ENCODE measurements around the gene PLA2G2F. TPM values are rescaled to one million over a fixed set of nuclear protein-coding genes. Genes with fewer than 3 reads are reported as not detected.

PLA2G2F gene
- total RNA-seq, 1 experiment from 2014 or later, result not detected

DNA sequence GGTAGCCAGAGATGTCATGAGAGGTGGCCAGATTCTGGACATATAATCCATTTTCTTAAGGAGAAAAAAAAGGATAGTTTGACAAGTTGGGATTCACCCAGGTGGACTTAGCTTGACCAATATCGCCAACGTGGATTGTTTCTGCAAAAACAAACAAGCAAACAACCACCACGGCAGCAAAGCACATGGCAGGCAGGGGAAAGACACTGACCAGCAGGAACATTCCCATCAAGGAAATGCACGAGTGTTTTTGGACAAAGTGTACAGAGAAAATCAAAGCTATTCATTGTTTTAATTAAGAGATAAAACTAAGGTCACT lies 56.3 kb downstream of the PLA2G2F start:
- TF ChIP-seq ATF1 (CRISPR knock-in tag; IDR thresholded peaks at IDR 0.05), result no peak
- no peak for TF ChIP-seq TP53 (CRISPR knock-in tag; IDR thresholded peaks at IDR 0.05)
- TF ChIP-seq, protein P1, sequence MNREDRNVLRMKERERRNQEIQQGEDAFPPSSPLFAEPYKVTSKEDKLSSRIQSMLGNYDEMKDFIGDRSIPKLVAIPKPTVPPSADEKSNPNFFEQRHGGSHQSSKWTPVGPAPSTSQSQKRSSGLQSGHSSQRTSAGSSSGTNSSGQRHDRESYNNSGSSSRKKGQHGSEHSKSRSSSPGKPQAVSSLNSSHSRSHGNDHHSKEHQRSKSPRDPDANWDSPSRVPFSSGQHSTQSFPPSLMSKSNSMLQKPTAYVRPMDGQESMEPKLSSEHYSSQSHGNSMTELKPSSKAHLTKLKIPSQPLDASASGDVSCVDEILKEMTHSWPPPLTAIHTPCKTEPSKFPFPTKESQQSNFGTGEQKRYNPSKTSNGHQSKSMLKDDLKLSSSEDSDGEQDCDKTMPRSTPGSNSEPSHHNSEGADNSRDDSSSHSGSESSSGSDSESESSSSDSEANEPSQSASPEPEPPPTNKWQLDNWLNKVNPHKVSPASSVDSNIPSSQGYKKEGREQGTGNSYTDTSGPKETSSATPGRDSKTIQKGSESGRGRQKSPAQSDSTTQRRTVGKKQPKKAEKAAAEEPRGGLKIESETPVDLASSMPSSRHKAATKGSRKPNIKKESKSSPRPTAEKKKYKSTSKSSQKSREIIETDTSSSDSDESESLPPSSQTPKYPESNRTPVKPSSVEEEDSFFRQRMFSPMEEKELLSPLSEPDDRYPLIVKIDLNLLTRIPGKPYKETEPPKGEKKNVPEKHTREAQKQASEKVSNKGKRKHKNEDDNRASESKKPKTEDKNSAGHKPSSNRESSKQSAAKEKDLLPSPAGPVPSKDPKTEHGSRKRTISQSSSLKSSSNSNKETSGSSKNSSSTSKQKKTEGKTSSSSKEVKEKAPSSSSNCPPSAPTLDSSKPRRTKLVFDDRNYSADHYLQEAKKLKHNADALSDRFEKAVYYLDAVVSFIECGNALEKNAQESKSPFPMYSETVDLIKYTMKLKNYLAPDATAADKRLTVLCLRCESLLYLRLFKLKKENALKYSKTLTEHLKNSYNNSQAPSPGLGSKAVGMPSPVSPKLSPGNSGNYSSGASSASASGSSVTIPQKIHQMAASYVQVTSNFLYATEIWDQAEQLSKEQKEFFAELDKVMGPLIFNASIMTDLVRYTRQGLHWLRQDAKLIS (CRISPR knock-in tag; IDR thresholded peaks at IDR 0.05; ENCODE audit: borderline replicate concordance), result no peak
- TF ChIP-seq HMGA2 (CRISPR knock-in tag; IDR thresholded peaks at IDR 0.05), result no peak
- no peak for TF ChIP-seq GRHL2 (CRISPR knock-in tag; IDR thresholded peaks at IDR 0.05; ENCODE audit: insufficient replicate concordance, severe bottlenecking)
- TF ChIP-seq, protein P2, sequence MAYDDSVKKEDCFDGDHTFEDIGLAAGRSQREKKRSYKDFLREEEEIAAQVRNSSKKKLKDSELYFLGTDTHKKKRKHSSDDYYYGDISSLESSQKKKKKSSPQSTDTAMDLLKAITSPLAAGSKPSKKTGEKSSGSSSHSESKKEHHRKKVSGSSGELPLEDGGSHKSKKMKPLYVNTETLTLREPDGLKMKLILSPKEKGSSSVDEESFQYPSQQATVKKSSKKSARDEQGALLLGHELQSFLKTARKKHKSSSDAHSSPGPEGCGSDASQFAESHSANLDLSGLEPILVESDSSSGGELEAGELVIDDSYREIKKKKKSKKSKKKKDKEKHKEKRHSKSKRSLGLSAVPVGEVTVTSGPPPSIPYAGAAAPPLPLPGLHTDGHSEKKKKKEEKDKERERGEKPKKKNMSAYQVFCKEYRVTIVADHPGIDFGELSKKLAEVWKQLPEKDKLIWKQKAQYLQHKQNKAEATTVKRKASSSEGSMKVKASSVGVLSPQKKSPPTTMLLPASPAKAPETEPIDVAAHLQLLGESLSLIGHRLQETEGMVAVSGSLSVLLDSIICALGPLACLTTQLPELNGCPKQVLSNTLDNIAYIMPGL (CRISPR knock-in tag; IDR thresholded peaks at IDR 0.05), result no peak
- no peak for TF ChIP-seq JAZF1 (CRISPR knock-in tag; IDR thresholded peaks at IDR 0.05)
- TF ChIP-seq IRF2 (CRISPR knock-in tag; IDR thresholded peaks at IDR 0.05; ENCODE audit: borderline replicate concordance, low read depth), result no peak
- TF ChIP-seq OVOL2 (CRISPR knock-in tag; IDR thresholded peaks at IDR 0.05; ENCODE audit: borderline replicate concordance), result no peak
- TF ChIP-seq, protein P3, sequence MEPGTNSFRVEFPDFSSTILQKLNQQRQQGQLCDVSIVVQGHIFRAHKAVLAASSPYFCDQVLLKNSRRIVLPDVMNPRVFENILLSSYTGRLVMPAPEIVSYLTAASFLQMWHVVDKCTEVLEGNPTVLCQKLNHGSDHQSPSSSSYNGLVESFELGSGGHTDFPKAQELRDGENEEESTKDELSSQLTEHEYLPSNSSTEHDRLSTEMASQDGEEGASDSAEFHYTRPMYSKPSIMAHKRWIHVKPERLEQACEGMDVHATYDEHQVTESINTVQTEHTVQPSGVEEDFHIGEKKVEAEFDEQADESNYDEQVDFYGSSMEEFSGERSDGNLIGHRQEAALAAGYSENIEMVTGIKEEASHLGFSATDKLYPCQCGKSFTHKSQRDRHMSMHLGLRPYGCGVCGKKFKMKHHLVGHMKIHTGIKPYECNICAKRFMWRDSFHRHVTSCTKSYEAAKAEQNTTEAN (CRISPR knock-in tag; IDR thresholded peaks at IDR 0.05), result no peak
- TF ChIP-seq SP1 (CRISPR knock-in tag; conservative IDR thresholded peaks at IDR 0.05), result no peak
- TF ChIP-seq EMX1 (CRISPR knock-in tag; IDR thresholded peaks at IDR 0.05), result no peak
- TF ChIP-seq, protein P4, sequence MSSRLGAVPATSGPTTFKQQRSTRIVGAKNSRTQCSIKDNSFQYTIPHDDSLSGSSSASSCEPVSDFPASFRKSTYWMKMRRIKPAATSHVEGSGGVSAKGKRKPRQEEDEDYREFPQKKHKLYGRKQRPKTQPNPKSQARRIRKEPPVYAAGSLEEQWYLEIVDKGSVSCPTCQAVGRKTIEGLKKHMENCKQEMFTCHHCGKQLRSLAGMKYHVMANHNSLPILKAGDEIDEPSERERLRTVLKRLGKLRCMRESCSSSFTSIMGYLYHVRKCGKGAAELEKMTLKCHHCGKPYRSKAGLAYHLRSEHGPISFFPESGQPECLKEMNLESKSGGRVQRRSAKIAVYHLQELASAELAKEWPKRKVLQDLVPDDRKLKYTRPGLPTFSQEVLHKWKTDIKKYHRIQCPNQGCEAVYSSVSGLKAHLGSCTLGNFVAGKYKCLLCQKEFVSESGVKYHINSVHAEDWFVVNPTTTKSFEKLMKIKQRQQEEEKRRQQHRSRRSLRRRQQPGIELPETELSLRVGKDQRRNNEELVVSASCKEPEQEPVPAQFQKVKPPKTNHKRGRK (CRISPR knock-in tag; IDR thresholded peaks at IDR 0.05; ENCODE audit: borderline replicate concordance), result no peak
- no peak for TF ChIP-seq ZNF317 (CRISPR knock-in tag; IDR thresholded peaks at IDR 0.05; ENCODE audit: borderline replicate concordance, low read depth)
- no peak for TF ChIP-seq KAT7 (CRISPR knock-in tag; IDR thresholded peaks at IDR 0.05; ENCODE audit: borderline replicate concordance)
- no peak for ATAC-seq
- Mint-ChIP-seq H3K9me3 (no peaks in the 10 kb centered on the region), H3K27me3 (ENCODE audit: low read depth) (peaks cover 13% of the 10 kb centered on the region), H3K36me3 (no peaks in the 10 kb centered on the region), H3K4me1 (peaks cover 24% of the 10 kb centered on the region), H3K4me3 (no peak overlapping the region), H3K27ac (no peak overlapping the region)
- POLR2A ChIA-PET, result no interaction called here
- CTCF ChIA-PET, result interaction anchor here (1.0 to 2.5 kb wide), 7 partner anchors 10 to 235 kb away, joined by 3 to 10 read pairs (median 4); no protein-coding TSS in a partner anchor
- DNase-seq (ENCODE audit: low spot score), result no peak

GRCh38 chr1:20197329-20197791 lies 58.2 kb downstream of the PLA2G2F start:
- H3K36me3 Mint-ChIP-seq, result no peaks in the 10 kb centered on the region
- ATAC-seq (no peak), DNase-seq (ENCODE audit: low spot score) (no peak)
- no peak overlapping the region for H3K27ac Mint-ChIP-seq
- ChIA-PET CTCF (interaction anchor here (0.6 to 1.5 kb wide), 3 partner anchors 15 to 806 kb away, joined by 3 to 15 read pairs (median 4); no protein-coding TSS in a partner anchor), POLR2A (no interaction called here)
- H3K4me3 Mint-ChIP-seq, result no peak overlapping the region
- peaks cover 11% of the 10 kb centered on the region for H3K27me3 Mint-ChIP-seq (ENCODE audit: low read depth)
- peaks cover 28% of the 10 kb centered on the region for H3K4me1 Mint-ChIP-seq
- H3K9me3 Mint-ChIP-seq, result no peaks in the 10 kb centered on the region
- TF ChIP-seq, protein P5, sequence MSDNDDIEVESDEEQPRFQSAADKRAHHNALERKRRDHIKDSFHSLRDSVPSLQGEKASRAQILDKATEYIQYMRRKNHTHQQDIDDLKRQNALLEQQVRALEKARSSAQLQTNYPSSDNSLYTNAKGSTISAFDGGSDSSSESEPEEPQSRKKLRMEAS (CRISPR knock-in tag; IDR thresholded peaks at IDR 0.05), result no peak
- TF ChIP-seq, protein P6, sequence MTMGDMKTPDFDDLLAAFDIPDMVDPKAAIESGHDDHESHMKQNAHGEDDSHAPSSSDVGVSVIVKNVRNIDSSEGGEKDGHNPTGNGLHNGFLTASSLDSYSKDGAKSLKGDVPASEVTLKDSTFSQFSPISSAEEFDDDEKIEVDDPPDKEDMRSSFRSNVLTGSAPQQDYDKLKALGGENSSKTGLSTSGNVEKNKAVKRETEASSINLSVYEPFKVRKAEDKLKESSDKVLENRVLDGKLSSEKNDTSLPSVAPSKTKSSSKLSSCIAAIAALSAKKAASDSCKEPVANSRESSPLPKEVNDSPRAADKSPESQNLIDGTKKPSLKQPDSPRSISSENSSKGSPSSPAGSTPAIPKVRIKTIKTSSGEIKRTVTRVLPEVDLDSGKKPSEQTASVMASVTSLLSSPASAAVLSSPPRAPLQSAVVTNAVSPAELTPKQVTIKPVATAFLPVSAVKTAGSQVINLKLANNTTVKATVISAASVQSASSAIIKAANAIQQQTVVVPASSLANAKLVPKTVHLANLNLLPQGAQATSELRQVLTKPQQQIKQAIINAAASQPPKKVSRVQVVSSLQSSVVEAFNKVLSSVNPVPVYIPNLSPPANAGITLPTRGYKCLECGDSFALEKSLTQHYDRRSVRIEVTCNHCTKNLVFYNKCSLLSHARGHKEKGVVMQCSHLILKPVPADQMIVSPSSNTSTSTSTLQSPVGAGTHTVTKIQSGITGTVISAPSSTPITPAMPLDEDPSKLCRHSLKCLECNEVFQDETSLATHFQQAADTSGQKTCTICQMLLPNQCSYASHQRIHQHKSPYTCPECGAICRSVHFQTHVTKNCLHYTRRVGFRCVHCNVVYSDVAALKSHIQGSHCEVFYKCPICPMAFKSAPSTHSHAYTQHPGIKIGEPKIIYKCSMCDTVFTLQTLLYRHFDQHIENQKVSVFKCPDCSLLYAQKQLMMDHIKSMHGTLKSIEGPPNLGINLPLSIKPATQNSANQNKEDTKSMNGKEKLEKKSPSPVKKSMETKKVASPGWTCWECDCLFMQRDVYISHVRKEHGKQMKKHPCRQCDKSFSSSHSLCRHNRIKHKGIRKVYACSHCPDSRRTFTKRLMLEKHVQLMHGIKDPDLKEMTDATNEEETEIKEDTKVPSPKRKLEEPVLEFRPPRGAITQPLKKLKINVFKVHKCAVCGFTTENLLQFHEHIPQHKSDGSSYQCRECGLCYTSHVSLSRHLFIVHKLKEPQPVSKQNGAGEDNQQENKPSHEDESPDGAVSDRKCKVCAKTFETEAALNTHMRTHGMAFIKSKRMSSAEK (CRISPR knock-in tag; IDR thresholded peaks at IDR 0.05; ENCODE audit: borderline replicate concordance), result no peak
- TF ChIP-seq PREB (CRISPR knock-in tag; IDR thresholded peaks at IDR 0.05; ENCODE audit: borderline replicate concordance) (no peak), MXD4 (CRISPR knock-in tag; IDR thresholded peaks at IDR 0.05; ENCODE audit: borderline replicate concordance) (no peak), ZNF396 (CRISPR knock-in tag; IDR thresholded peaks at IDR 0.05; ENCODE audit: borderline replicate concordance) (no peak)
